PC-9 (cell line): ENCODE data around the gene EPB41L2.

Experiments
- EZH2 ChIP-seq: fragments of 200-600 bp; sonication (generic); IDR thresholded peaks from 2 replicates; pipeline ENCODE4 v1.8.0; 2017; ENCODE audit warnings: antibody characterized with exemption, low read depth
- TF ChIP-seq, protein P1 (sequence below): fragments of 200-600 bp; sonication (generic); conservative IDR thresholded peaks from 2 replicates; pipeline ENCODE4 v1.6.1; 2017; ENCODE audit warnings: mixed run types, antibody characterized with exemption, mild to moderate bottlenecking, moderate library complexity

DNA sequence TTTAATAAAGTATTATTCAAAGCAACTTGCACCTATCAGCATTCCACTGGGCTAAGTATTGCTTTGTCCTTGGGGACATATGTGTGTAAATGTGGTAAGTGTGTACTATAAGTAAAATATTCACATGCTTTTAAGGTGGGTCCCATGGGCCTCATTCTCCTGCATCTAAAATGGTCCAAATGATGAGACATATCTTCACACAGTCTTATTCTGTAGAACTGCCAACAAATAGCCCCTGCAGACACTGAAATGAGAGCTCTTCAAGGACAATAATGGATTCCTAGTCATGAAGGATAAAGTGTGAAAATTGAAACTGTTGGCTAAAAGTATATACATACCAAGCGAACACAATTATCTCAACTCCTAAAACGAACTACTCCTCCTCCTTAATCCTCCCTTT lies 154.1 kb downstream of the EPB41L2 start:
- TF ChIP-seq, protein P1, sequence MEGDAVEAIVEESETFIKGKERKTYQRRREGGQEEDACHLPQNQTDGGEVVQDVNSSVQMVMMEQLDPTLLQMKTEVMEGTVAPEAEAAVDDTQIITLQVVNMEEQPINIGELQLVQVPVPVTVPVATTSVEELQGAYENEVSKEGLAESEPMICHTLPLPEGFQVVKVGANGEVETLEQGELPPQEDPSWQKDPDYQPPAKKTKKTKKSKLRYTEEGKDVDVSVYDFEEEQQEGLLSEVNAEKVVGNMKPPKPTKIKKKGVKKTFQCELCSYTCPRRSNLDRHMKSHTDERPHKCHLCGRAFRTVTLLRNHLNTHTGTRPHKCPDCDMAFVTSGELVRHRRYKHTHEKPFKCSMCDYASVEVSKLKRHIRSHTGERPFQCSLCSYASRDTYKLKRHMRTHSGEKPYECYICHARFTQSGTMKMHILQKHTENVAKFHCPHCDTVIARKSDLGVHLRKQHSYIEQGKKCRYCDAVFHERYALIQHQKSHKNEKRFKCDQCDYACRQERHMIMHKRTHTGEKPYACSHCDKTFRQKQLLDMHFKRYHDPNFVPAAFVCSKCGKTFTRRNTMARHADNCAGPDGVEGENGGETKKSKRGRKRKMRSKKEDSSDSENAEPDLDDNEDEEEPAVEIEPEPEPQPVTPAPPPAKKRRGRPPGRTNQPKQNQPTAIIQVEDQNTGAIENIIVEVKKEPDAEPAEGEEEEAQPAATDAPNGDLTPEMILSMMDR: no peak
- TF ChIP-seq EZH2: no peak
